ENCODE results near the gene FMN2. TPM values are rescaled to one million over a fixed set of nuclear protein-coding genes. Genes with fewer than 3 reads are reported as not detected.

Gene FMN2
- polyA plus RNA-seq, 3 donors: not detected

- 29% methylated on average over 1 of the region's 6 CpGs for WGBS (ENCODE audit: insufficient coverage)
- H3K4me2 ChIP-seq (replicated peaks; ENCODE audit: extremely low read depth, low read length, poor library complexity, severe bottlenecking): no peak overlapping the region
- TF ChIP-seq CTCF (IDR thresholded peaks at IDR 0.05): no peak
Observed at GRCh38 chr1:240465531-240465940, 373.9 kb downstream of the FMN2 start.

GRCh38 chr1:240466509-240466908 lies 374.8 kb downstream of the FMN2 start:
- H3K27ac ChIP-seq (ENCODE audit: low read depth in 1 of 2, low read length in 2 of 2): no peak overlapping the region
- H3K36me3 Mint-ChIP-seq: no peaks in the 10 kb centered on the region
- H3K4me2 ChIP-seq (replicated peaks; ENCODE audit: extremely low read depth, low read length, poor library complexity, severe bottlenecking): no peak overlapping the region
- no peaks in the 10 kb centered on the region for H3K4me1 Mint-ChIP-seq
- no peaks in the 10 kb centered on the region for H4K20me1 ChIP-seq (ENCODE audit: insufficient read depth, low read length)
- no peak overlapping the region for H3K4me3 Mint-ChIP-seq
- no peak overlapping the region for H3K4me3 ChIP-seq (replicated peaks in 1 of 3; ENCODE audit: low read depth in 2 of 3, low read length in 3 of 3)
- no peak overlapping the region for H3K27ac Mint-ChIP-seq
- TF ChIP-seq CTCF (IDR thresholded peaks at IDR 0.05): no peak
- intact Hi-C loops (cut with micrococcal nuclease): no loop called here
- H3K9ac ChIP-seq (ENCODE audit: insufficient read depth, low read length, poor library complexity, severe bottlenecking): no peak overlapping the region
- no peaks in the 10 kb centered on the region for H3K9me3 ChIP-seq (replicated peaks in 1 of 2; ENCODE audit: control insufficient read depth in 1 of 2, insufficient read depth in 1 of 2, low read length in 2 of 2)
- no CpG with 5 or more reads among the region's 4 CpGs for WGBS (ENCODE audit: insufficient coverage)
- no peaks in the 10 kb centered on the region for H3K4me1 ChIP-seq (ENCODE audit: control insufficient read depth in 1 of 2, insufficient read depth in 2 of 2, low read length in 2 of 2)
- no peaks in the 10 kb centered on the region for H3K9me3 Mint-ChIP-seq
- H3K79me2 ChIP-seq (ENCODE audit: insufficient read depth, low read length): no peaks in the 10 kb centered on the region
- no peak for DNase-seq
- H3K36me3 ChIP-seq (replicated peaks in 1 of 2; ENCODE audit: control insufficient read depth in 1 of 2, insufficient read depth in 2 of 2, low read length in 2 of 2): no peaks in the 10 kb centered on the region
- no peaks in the 10 kb centered on the region for H3K27me3 ChIP-seq (ENCODE audit: control insufficient read depth in 2 of 2, insufficient read depth in 2 of 2, low read length in 2 of 2)
- no peak overlapping the region for H2AFZ ChIP-seq (ENCODE audit: insufficient read depth, low read depth, low read length, poor library complexity, severe bottlenecking)
- H3K27me3 Mint-ChIP-seq (ENCODE audit: low read depth in 3 of 3): no peaks in the 10 kb centered on the region

More at GRCh38 chr1:240465531-240465940, 373.9 kb downstream of the FMN2 start:
- Mint-ChIP-seq H3K4me3 (no peak overlapping the region), H3K27ac (no peak overlapping the region), H3K9me3 (no peaks in the 10 kb centered on the region), H3K4me1 (no peaks in the 10 kb centered on the region), H3K27me3 (ENCODE audit: low read depth in 3 of 3) (no peaks in the 10 kb centered on the region), H3K36me3 (no peaks in the 10 kb centered on the region)
- H4K20me1 ChIP-seq (ENCODE audit: insufficient read depth, low read length): no peaks in the 10 kb centered on the region
- no peaks in the 10 kb centered on the region for H3K4me1 ChIP-seq (ENCODE audit: control insufficient read depth in 1 of 2, insufficient read depth in 2 of 2, low read length in 2 of 2)
- H2AFZ ChIP-seq (ENCODE audit: insufficient read depth, low read depth, low read length, poor library complexity, severe bottlenecking): no peak overlapping the region
- no peak for DNase-seq
- no peaks in the 10 kb centered on the region for H3K9me3 ChIP-seq (replicated peaks in 1 of 2; ENCODE audit: control insufficient read depth in 1 of 2, insufficient read depth in 1 of 2, low read length in 2 of 2)
- H3K27ac ChIP-seq (ENCODE audit: low read depth in 1 of 2, low read length in 2 of 2): no peak overlapping the region
- intact Hi-C loops (cut with micrococcal nuclease): no loop called here
- H3K9ac ChIP-seq (ENCODE audit: insufficient read depth, low read length, poor library complexity, severe bottlenecking): no peak overlapping the region
- no peak overlapping the region for H3K4me3 ChIP-seq (replicated peaks in 1 of 3; ENCODE audit: low read depth in 2 of 3, low read length in 3 of 3)
- H3K36me3 ChIP-seq (replicated peaks in 1 of 2; ENCODE audit: control insufficient read depth in 1 of 2, insufficient read depth in 2 of 2, low read length in 2 of 2): no peaks in the 10 kb centered on the region
- H3K27me3 ChIP-seq (ENCODE audit: control insufficient read depth in 2 of 2, insufficient read depth in 2 of 2, low read length in 2 of 2): no peaks in the 10 kb centered on the region
- H3K79me2 ChIP-seq (ENCODE audit: insufficient read depth, low read length): no peaks in the 10 kb centered on the region
